ENCODE data around the gene DBH.

DBH gene

DNA sequence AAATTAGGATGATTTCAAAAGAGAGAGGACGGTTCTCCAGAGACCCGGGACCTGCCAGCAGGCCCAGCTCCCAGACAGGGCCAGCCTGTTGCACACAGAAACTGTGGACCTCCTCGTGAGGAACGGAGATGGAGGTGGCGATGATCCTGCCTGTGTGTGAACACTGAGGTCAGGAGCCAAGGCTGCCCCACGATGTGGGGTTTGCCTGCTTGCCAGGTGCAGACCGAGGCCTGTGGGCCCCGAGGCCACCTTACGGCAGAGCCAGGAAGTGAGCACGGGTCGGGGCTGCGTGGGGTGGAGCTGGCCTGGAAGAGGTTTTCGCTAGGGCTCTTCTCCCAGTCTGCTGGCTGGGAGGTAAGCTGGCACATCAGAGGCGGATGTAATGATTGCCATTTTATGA, 31.3 kb upstream of the DBH start:
- no peak for DNase-seq (ENCODE audit: low read depth)

DNA sequence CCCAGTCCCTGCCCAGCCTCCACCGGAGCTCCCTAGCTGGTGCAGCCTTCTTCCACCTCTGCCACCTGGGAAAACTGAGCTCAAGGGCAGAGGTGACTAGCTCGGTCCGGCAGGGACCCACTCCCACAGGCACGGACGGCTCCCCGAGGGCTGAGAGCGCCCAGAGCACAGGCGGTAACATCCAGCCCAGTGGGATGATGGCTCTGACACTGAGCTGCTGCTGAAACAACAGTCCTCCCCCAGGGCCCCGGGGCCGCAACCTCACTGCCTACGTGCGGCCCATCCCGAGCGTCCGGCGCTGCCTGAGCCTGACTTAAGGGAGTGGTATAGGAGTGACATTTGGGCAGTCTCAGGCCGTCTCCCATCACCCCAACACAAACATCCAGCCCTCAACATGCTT, 30.7 kb upstream of the DBH start:
- no peak for DNase-seq (ENCODE audit: low read depth)

DNA sequence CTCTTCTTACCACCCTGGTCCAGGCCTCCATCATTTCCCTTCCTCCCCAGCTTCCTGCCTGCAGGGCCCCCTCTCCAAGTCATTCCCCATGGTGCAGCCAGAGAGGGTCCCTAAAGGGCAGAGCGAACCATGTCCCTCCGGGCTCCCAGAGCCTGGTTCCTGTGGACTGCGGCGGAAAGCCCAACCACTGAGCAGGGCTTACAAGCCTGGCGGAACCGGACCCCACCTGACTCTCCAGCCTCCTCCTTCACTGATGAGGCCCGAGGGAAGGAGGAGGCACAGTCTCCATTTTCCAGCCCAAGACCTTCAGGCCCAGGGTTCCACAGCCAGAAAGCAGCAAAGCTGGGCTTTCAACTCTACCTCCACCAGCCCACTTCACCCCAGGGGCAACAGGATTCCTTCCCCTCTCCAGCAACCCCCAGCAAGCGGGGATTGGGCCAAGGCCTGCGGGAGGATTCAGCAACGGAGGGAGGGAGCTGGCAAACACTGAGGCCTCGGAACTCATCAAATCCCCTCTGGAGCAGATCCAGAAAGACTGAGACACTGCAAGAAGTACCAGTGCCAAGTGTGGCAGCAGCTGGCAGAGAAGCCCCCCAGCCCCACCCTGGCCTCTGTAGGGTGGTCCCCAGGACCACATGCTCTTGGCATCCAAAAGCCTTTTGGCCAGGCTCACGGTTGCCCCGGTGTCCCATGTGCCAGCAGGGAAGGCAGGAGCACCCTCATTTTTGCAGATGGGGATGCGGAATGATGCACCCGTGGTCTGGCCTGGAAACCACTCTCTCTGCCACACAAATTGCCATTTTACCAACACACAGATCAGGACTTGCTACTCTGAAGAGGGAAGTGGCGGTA, 30.1 kb upstream of the DBH start:
- no peak for DNase-seq (ENCODE audit: low read depth)

DNA sequence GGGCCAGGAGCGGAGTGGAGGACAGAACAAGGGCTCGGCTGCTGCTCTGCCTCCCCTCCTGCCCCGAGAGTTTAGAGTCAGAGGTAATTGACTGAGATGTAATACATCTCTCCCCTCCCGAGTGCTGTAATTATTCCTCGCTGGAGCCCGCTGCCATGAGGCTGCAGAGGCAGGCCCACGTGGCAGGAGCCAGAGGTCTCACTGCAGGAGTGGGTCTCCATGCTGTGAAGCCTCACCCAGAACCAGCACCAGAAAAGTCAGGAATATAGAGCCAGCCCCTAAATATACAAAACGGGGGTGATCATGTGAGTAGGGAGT, 29.5 kb upstream of the DBH start:
- DNase-seq (ENCODE audit: low read depth): no peak

DNA sequence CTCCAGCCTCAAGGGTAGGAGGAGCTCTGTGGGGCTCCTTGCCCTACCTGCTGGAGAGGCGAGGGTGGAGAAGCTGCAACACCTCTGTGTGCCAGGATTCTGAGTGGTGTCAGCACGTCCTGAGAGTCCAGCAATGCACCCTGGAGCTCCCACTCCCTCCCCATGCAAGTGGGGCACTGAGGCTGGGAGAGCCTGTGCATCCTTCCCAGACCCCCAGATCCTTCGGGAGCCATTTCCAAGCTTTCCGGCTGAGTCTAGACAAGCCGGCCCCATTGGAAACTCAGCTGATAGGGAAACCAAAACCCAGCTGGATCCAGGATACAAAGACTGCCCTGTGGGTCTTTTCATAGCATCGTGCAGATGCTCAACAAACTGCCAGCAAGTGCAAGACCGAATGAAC, 28.8 kb upstream of the DBH start:
- no peak for DNase-seq (ENCODE audit: low read depth)

DNA sequence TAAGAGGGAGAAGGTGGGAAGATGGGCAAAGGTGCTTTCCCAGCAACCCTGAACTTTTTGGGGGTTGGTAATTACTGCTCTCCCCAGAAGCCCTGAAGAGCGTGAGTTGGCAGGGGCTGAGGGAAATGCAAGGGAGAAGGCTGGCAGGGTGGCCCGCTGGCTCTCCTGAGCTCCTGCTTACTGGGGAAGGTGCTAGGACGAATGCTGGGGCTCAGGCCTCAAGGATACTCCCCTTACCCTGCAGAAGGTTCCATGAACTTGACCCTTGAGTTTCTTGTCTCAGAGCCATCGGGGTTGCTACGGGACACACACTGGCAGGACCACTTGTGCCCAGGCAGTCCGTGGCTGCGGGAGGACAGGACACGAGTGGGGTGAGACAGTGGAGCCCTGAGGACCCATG, 28.2 kb upstream of the DBH start:
- no peak for DNase-seq (ENCODE audit: low read depth)

DNA sequence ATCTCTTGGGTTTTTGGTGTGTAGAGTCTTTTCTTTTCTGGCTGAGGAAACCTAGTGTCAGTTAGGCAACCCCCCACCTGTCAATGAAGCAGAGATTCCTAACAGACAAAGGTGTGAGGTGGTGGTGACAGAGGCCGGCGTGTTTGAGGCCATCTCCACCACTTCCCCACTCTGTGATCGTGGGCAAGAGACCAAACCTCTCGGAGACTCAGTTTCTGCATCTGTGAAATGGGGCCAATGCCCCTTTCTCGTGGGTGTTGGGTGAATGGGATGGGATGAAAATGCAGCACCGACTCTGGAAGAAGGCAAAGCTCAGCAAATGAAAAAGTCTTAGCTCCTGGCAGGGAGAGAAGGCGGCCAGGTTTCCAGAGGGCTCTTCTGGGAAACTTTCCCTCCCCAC, 27.8 kb upstream of the DBH start:
- DNase-seq (ENCODE audit: low read depth): no peak

DNA sequence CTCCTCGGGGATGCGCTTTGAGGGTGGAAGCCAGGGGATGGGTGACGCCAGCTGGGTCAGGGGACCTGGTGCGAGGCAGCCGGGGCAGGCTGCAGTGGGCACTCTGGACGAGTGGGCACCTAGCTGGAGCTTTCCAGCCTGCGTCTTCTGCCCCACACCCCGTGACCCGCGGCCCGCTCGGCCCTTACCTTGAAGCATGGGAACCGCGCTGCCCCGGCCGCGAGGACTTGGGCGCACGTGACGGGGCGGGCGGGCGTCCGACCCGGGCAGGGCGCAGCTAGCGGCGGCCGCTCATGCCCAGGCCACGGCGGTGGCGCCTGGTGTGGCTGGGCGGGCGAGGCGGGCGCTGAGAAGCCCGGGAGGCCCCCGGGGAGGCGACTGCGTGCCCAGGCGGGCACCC, 27.3 kb upstream of the DBH start:
- DNase-seq (ENCODE audit: low read depth): no peak

DNA sequence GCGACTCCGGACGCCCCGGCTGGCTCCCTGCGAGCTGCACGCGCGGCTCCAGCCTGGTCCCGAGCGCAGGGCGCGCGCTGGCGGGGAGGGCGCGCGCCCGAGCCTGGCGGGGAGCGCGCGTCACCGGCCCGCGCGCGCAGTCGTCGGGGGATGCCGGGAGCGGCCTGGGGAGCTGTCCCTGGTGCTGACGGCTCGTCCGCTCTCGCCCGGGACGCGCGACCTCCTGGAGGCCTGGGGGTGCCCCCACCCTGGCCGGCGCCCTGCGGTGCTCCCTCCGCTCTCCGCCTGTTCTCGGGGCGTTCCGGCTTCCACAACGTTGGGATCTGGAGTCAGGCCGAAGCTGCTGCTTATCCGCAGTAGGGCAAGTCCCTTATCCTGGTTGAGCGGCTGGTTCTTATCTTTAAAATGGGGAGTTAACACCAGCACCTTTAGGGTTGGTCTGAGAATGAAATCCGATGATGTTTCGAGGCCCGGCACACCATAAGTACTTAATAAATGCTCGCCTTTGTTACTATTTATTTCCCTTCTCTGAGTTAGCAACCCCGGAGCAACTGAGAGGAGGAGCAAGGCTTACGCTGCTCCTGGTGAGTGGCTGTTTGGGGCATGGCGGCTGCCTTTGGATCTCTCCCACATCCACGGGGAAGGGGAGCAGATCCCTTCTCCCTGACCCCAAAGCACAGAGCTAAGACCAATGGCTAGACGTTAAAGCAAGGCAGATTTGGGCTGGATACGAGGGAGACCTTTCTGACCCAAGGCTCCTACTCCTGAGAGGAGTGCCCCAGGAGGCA, 26.7 kb upstream of the DBH start, which contains the start of gene FAM163B:
FAM163B (minus strand) TSS at position 79 of the 788 bp plus-strand sequence. CDS start 29,166 bp downstream, outside the sequence.
- no peak for DNase-seq (ENCODE audit: low read depth)

DNA sequence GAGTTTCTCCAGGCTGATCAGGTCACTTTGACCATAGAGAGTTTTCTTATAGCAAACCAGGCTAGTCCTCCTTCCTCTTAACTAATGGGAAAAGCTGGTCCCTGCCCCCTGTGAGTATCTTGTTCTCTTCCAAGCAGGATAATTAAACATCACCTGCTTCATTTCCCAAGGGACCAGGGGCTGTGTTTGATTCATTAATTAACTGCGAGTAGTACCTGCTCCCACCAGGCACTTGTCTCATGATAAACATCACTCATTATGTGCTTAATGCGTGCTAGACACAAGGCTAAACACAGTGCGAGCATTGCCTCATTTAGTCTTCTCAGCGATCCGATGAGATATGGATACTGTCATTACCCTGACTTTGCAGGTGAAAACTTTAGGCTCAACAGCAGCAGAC, 25.3 kb upstream of the DBH start:
- no peak for DNase-seq (ENCODE audit: low read depth)

DNA sequence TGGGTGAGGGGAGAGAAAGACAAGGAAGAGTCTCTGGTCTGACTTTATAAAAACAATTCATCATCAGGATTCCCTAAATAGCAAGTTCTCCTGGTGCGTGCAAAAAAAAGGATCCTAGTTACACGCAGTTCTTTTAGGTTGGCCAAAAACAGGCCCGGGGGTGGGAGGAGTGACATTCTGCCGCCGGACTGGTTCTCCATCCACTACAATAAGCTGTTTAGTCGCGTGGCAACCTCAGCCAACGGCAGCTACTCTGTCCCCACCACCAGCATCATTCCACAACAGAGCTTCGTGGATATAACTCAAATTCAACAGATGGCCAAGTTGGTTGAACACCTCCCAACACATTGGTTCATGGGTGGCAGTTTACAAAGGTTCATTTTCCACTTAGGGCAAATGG, 24.1 kb upstream of the DBH start:
- DNase-seq (ENCODE audit: low read depth): no peak

DNA sequence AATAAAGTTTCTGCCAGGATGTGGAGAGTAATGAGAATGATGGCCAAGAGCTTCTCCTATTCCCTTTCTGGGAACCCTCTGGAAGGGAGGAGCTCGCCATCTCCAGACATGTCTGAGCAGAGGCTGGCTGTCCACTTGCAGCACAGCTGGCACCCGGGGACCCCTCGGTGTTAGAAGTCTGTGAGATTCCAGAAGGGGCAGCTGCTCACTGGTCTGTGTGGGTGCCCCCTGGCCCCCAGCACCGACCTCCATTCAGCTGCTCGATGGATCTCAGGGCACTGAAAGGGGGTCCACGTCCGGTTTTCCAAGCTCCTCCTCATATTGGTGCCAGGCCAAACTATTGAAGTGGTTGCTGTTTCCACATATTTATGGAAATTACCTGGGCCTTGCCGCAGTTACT, 23.3 kb upstream of the DBH start:
- DNase-seq (ENCODE audit: low read depth): no peak

DNA sequence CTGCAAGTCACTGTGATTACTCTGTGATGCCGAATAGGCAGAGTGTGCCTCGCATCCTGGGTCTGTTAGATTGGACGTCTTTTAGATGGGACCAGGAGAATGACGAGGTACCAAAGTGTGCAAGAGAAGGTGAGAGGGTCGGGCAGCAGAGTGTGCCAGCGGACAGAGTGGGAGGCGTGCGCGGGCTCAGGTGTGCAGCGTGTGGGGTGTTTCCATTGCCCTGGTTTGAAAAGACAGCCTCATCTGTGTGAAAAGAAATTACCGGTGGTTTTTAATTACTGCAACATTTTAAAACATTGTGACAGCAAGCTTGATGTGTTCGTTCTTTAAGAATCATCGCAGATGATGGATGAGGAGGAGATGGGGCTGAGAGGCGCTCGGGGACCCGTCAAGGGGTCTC, 22.7 kb upstream of the DBH start:
- no peak for DNase-seq (ENCODE audit: low read depth)

DNA sequence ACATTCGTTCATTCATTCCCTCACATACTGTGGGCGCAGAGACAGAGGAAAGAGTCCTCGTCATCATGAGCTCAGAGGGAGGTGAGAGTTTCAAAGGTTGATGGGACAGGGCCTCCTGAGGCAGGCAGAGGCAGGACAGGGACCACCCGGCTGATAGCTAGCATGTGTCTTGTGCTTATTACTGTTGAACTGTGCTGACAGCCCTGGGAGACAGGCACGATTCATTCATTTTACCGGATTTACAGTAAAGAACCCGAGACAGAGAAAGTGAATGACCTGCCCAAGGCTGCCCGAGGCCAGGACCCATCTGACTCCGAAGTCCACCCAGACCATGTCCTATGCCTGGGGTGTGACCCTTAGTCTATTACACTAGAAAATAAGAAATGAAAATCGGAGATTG, 22.1 kb upstream of the DBH start:
- DNase-seq (ENCODE audit: low read depth): no peak

DNA sequence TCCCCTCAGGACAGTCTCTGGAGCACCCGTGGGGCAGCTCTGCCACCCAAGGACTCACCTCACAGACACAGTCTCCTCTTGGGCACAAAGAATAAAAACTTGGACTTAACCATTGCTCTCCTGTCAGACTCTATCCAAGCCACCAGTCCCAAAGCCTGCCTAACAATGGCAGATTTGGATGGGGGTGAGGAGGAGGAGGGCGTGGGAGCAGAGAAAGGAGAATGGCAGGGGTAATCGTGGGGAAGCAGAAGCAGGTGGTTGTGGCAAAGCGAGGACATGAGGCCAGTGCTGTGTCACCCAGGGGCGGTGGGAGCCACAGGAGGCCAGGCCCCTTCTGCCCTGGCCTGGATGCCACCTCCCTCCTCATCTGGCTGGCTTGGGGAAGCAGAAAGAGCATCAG, 21.5 kb upstream of the DBH start:
- DNase-seq (ENCODE audit: low read depth): no peak

DNA sequence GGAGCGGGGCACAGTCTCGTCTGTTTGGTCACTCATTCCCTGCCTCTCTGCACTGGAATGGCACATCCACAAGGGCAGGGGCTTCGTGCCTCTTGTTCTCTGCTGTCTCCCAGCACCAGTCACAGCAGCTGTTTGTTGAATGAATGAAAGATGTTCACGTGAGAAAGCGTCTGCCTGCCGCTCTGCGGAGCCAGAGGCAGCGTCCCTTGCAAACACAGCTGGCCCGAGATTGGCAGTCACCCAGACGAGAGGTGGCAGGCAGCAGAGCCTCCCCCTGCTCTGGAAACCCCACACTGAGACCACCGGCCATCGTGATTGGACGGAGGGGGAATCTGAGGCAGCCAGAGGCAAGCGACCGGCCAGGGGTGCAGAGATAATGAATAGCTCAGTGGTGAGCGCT, 21.0 kb upstream of the DBH start:
- no peak for DNase-seq (ENCODE audit: low read depth)

DNA sequence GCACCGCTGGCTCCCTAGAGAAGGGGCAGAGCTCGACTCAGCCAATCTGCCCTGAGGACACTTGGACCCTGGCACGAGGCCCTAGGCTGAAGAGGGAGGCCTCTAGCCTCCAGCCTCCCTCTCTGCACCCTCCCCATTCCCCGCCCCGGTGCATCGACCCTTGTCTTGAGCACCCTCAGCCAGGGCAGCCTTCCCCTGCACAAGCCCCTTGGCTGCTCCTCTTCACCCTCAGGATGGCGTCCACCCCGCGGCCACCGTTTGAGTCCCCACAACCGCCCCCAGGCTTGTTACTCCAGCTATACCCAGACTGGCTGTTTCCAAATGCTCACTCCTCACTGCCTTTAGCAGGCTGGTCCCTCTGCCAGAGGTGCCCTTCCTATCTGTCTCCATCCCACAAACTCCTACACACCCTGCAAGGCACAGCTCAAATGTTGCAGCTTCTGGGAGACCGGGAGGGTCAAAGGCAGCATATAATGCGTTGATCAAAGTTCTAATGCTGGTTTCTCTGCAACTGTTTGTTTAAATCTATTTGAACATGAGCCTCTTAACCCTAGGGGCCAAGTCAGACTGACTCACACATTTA, 20.5 kb upstream of the DBH start:
- DNase-seq (ENCODE audit: low read depth): no peak

DNA sequence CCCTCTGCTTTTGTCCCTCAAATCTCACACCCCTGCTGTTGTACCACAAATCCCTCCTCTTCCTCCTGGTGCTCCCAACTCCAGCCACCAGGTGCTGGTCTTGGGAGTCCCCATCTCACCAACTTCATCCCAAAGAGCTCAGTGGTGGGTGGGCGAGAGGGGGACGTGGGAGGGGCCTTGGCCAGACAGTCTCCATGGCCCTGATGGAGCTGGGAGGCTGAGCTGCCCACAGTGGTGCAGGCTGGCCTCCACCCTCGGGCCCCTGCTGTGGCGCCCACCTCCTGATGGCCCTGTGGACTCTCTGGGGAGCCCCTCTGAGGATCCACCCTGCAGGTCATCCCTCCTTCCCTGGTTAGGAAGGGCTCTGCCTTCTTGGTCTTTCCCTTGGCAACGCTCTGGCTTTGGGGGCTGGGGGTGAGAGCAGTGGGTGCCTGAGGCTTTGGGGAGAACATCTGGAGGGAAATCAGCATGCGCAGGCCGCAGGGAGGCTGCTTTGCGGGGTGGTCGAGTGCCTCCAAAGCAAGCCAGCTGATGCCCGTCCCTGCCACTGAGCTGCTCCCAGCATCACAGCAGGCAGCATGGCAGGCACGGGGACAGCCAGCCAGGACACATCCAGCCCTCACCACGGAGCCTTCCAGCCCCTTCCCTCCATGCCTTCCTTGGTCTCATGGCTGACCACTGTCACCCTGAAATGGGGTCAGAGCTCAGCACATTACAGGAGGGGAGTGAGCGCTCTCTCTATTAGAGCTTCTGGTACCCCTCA, 19.3 kb upstream of the DBH start:
- DNase-seq (ENCODE audit: low read depth): no peak

DNA sequence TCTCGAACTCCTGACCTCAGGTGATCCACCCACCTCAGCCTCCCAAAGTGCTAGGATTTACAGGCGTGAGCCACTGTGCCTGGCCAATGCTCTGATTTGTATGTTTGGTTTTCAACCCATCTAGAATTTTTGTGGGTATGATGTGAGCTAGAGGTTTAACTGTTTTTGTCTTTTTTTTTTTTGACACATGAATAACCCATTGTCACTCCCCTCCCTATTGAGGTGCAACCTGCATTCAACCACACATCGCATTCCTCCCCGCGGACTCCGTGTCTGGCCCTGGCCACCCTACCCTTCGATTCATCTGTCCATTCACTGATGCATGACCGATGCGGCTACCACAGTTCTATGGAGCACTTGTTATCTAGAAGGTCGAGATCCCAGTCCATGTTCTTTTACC, 17.4 kb upstream of the DBH start:
- no peak for DNase-seq (ENCODE audit: low read depth)

DNA sequence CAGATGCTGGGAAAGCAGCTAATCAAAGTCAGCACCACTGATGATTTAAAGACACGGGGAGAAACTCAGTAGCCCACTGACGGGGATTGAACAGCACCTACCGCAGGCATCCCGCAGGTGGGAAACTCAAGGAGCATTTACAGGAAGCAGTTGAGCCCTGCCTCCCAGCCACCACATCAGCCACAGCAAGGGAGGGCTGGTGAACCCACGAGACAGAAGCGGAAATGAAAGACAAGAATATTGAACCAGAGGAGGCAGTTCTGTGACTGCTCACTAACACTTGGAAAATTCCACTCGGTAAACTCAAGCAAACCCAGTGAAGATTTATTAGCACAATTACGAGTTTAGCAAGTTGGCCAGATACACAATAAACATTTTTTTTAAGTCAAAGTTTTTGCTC, 16.4 kb upstream of the DBH start:
- no peak for DNase-seq (ENCODE audit: low read depth)

DNA sequence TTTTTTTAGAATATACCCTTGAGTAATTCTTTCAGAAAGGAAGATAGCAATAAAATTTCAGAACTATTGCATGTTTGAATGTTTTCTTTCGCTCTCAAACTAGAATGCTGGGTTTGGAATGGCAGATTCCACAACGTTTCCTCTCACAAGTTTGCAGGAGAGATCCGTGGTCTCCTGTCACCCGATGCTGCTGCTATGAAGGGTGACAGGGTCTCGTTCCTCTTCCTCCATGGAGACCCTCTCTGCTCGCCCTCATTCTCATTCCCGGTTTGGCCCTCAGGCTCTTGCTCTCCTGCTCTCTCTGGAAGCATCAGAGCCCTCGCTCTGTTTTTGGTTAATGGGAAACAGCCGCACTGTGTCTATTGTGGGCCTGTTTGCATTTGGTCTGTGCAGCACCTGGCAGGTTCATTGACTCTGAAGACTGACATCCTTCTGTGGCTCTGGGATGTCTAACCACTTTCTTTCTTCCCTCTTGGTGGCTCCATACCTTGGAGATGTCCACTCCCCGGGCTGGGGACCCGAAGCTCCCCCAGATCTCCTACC, 14.4 kb upstream of the DBH start:
- DNase-seq (ENCODE audit: low read depth): no peak

DNA sequence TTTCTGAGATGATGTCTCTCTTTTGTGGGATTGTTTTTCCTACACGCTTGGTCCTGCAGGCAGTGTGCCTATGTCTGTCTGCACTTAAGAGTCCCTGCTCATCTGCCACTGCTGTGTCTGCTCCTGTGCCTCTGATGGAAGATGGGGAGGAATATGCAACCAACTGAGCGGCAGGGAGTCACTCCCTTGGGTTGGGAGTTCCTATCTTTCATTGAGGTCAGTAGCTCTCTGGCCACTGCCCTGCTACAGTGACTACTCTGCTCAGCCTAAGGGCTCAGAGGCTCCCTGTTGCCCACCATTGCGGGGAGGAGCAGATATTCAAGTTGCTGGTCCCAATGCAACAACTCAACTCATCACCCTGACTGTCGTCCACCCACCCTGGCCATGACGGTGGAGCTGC, 13.6 kb upstream of the DBH start:
- no peak for DNase-seq (ENCODE audit: low read depth)
